H9 (cell line): ENCODE results near the gene TMEM69. TPM values are rescaled to one million over a fixed set of nuclear protein-coding genes. Genes with fewer than 3 reads are reported as not detected.

Source experiments
- DNase-seq: peaks from one replicate; pipeline ENCODE4 v3.0.0-alpha.2; 2017
- H2AFZ ChIP-seq: one replicate; pipeline ENCODE4 v1.6.1; 2013; ENCODE audit warnings: mild to moderate bottlenecking, low read length, control low read depth, moderate library complexity
- H2AK5ac ChIP-seq: 2 replicates; pipeline ENCODE4 v1.6.1; 2013; ENCODE audit warnings: low read length, control low read depth, mixed read lengths; ENCODE audit not compliant: insufficient read length
- H2BK120ac ChIP-seq: one replicate; pipeline ENCODE4 v1.6.1; 2013; ENCODE audit warnings: low read depth, mild to moderate bottlenecking, low read length, control low read depth, inconsistent platforms; ENCODE audit not compliant: poor library complexity, severe bottlenecking
- H2BK12ac ChIP-seq: 2 replicates; pipeline ENCODE4 v1.6.1; 2013; ENCODE audit warnings: low read length, control low read depth, mixed read lengths, low read depth; ENCODE audit not compliant: insufficient read length
- H2BK15ac ChIP-seq: 2 replicates; pipeline ENCODE4 v1.6.1; 2013; ENCODE audit warnings: low read depth, low read length, control low read depth
- H2BK20ac ChIP-seq: one replicate; pipeline ENCODE4 v1.6.1; 2013; ENCODE audit warnings: low read depth, mild to moderate bottlenecking, low read length, control low read depth, inconsistent platforms; ENCODE audit not compliant: poor library complexity, severe bottlenecking
- H2BK5ac ChIP-seq: 2 replicates; pipeline ENCODE4 v1.6.1; 2013; ENCODE audit warnings: low read length, control low read depth, mixed read lengths; ENCODE audit not compliant: insufficient read length
- H3K14ac ChIP-seq: 2 replicates; pipeline ENCODE4 v1.6.1; 2013; ENCODE audit warnings: low read length, control low read depth; ENCODE audit not compliant: insufficient read depth
- H3K18ac ChIP-seq: 2 replicates; pipeline ENCODE4 v1.6.1; 2013; ENCODE audit warnings: low read depth, mild to moderate bottlenecking, mixed read lengths, low read length, control low read depth; ENCODE audit not compliant: insufficient read length
- H3K23ac ChIP-seq: 2 replicates; pipeline ENCODE4 v1.6.1; 2013; ENCODE audit warnings: low read length, control low read depth, mixed read lengths, low read depth; ENCODE audit not compliant: insufficient read length
- H3K23me2 ChIP-seq: 2 replicates; pipeline ENCODE4 v1.6.1; 2013; ENCODE audit warnings: low read depth, mild to moderate bottlenecking, mixed read lengths, low read length, control low read depth; ENCODE audit not compliant: insufficient read length, poor library complexity, severe bottlenecking
- H3K27ac ChIP-seq: 2 replicates; pipeline ENCODE4 v1.5.1; 2013; ENCODE audit warnings: low read length, control low read depth, mixed read lengths, low read depth; ENCODE audit not compliant: insufficient read length
- H3K27me3 ChIP-seq: 2 replicates; pipeline ENCODE4 v1.6.1; 2013; ENCODE audit warnings: low read length, control low read depth, inconsistent platforms; ENCODE audit not compliant: insufficient read depth
- H3K4ac ChIP-seq: 2 replicates; pipeline ENCODE4 v1.6.1; 2013; ENCODE audit warnings: low read depth, mild to moderate bottlenecking, control low read depth, inconsistent platforms, low read length, moderate library complexity
- H3K4me1 ChIP-seq: 2 replicates; pipeline ENCODE4 v1.6.1; 2013; ENCODE audit warnings: low read length, control low read depth, inconsistent platforms; ENCODE audit not compliant: insufficient read depth
- H3K4me2 ChIP-seq: 2 replicates; pipeline ENCODE4 v1.6.1; 2013; ENCODE audit warnings: low read length, control low read depth, mixed read lengths; ENCODE audit not compliant: insufficient read length, insufficient read depth
- H3K56ac ChIP-seq: 2 replicates; pipeline ENCODE4 v1.6.1; 2013; ENCODE audit warnings: low read depth, mild to moderate bottlenecking, mixed read lengths, low read length, control low read depth; ENCODE audit not compliant: insufficient read length
- H3K79me1 ChIP-seq: 2 replicates; pipeline ENCODE4 v1.6.1; 2013; ENCODE audit warnings: low read depth, mild to moderate bottlenecking, moderate library complexity, low read length, control low read depth, inconsistent platforms; ENCODE audit not compliant: insufficient read depth, poor library complexity, severe bottlenecking
- H3K79me2 ChIP-seq: 2 replicates; pipeline ENCODE4 v1.6.1; 2013; ENCODE audit warnings: low read length, control low read depth, inconsistent platforms; ENCODE audit not compliant: insufficient read depth
- H3K9ac ChIP-seq: 2 replicates; pipeline ENCODE4 v1.6.1; 2013; ENCODE audit warnings: low read length, control low read depth, mixed read lengths; ENCODE audit not compliant: insufficient read length; ENCODE audit errors: extremely low read depth
- H3K9me3 ChIP-seq: one replicate; pipeline ENCODE4 v1.6.1; 2013; ENCODE audit warnings: low read depth, low read length, inconsistent platforms; ENCODE audit not compliant: control insufficient read depth
- H3T11ph ChIP-seq: one replicate; pipeline ENCODE4 v1.6.1; 2013; ENCODE audit warnings: mild to moderate bottlenecking, low read length, control low read depth, inconsistent platforms
- H4K20me1 ChIP-seq: one replicate; pipeline ENCODE4 v1.6.1; 2013; ENCODE audit not compliant: control insufficient read depth, insufficient read length, insufficient read depth
- H4K5ac ChIP-seq: 2 replicates; pipeline ENCODE4 v1.6.1; 2013; ENCODE audit warnings: low read depth, mild to moderate bottlenecking, mixed read lengths, low read length, control low read depth; ENCODE audit not compliant: insufficient read length
- H4K8ac ChIP-seq: replicated peaks from 2 replicates; pipeline ENCODE4 v1.6.1; 2013; ENCODE audit warnings: low read length, control low read depth, mixed read lengths, low read depth; ENCODE audit not compliant: insufficient read length
- H4K91ac ChIP-seq: 2 replicates; pipeline ENCODE4 v1.6.1; 2013; ENCODE audit warnings: low read depth, mild to moderate bottlenecking, moderate library complexity, mixed read lengths, low read length, control low read depth; ENCODE audit not compliant: insufficient read length
- H3K27ac Mint-ChIP-seq, 3 experiments: 2 replicates in 2 of 3; 3 replicates in 1 of 3; pipeline ENCODE4 v1.8.0; 2020 to 2021; ENCODE audit warnings: mixed read lengths in 3 of 3, mild to moderate bottlenecking in 1 of 3, moderate library complexity in 1 of 3
- H3K27me3 Mint-ChIP-seq: 2 replicates; pipeline ENCODE4 v1.8.0; 2021; ENCODE audit warnings: low read depth, mild to moderate bottlenecking, moderate library complexity, mixed read lengths
- H3K36me3 Mint-ChIP-seq, 3 experiments: 2 replicates in 2 of 3; 3 replicates in 1 of 3; pipeline ENCODE4 v1.8.0; 2020 to 2021; ENCODE audit warnings: low read depth in 3 of 3, mixed read lengths in 3 of 3; ENCODE audit not compliant: insufficient read depth in 1 of 3
- H3K4me1 Mint-ChIP-seq, 2 experiments: 2 replicates each; pipeline ENCODE4 v1.8.0; 2020; ENCODE audit warnings: mixed read lengths in 2 of 2
- H3K4me3 Mint-ChIP-seq, 2 experiments: 2 replicates in 1 of 2; 3 replicates in 1 of 2; pipeline ENCODE4 v1.8.0; 2020 to 2021; ENCODE audit warnings: mild to moderate bottlenecking in 2 of 2, mixed read lengths in 2 of 2, moderate library complexity in 1 of 2
- H3K9me3 Mint-ChIP-seq, 2 experiments: 2 replicates in 1 of 2; 3 replicates in 1 of 2; pipeline ENCODE4 v1.8.0; 2020; ENCODE audit warnings: mild to moderate bottlenecking in 2 of 2, mixed read lengths in 2 of 2, moderate library complexity in 1 of 2
- WGBS: extraction: QIAGEN DNeasy Blood & Tissue Kit; methylation state at CpG from one replicate; pipeline ENCODE4 v1.1.7; 2013; ENCODE audit warnings: missing lambda C conversion rate, low lambda C conversion rate, mixed read lengths; ENCODE audit not compliant: insufficient read length; ENCODE audit errors: extremely low coverage; 5-methylcytosine and 5-hydroxymethylcytosine counted together
- total RNA-seq: library from RNA; stranded (reverse); gene quantifications from 2 replicates; pipeline ENCODE4 v1.2.1, GENCODE V29; 2021
- TF ChIP-seq, protein P1 (sequence below): fragments of 200-600 bp; sonication (generic); conservative IDR thresholded peaks from 3 replicates; pipeline ENCODE4 v1.8.0; 2021; ENCODE audit warnings: antibody characterized with exemption, mild to moderate bottlenecking

Gene TMEM69
- total RNA-seq, 1 experiment from 2014 or later, result 30.7 TPM

GRCh38 chr1:45673956-45674355 is 14.0 kb upstream of the TMEM69 start:
- Histone ChIP-seq H3K23ac (no peak overlapping the region), H3K14ac (no peak overlapping the region), H2BK120ac (no peak overlapping the region), H3K9ac (no peak overlapping the region), H3K4me2 (no peak overlapping the region), H2AK5ac (no peak overlapping the region), H3K56ac (no peak overlapping the region), H2BK5ac (no peak overlapping the region), H2BK20ac (no peak overlapping the region), H2BK12ac (no peak overlapping the region), H3K27ac (no peak overlapping the region), H3K4ac (no peak overlapping the region), H4K8ac (no peak overlapping the region), H4K20me1 (no peaks in the 10 kb centered on the region), H4K91ac (no peak overlapping the region), H3K23me2 (no peaks in the 10 kb centered on the region), H2BK15ac (no peak overlapping the region), H3K9me3 (no peaks in the 10 kb centered on the region), H4K5ac (no peak overlapping the region), H3T11ph (no peak overlapping the region), H2AFZ (no peak overlapping the region), H3K18ac (no peak overlapping the region), H3K4me1 (no peaks in the 10 kb centered on the region), H3K79me2 (peaks cover 70% of the 10 kb centered on the region), H3K27me3 (no peaks in the 10 kb centered on the region), H3K79me1 (peaks cover 3% of the 10 kb centered on the region)
- Mint-ChIP-seq H3K27ac (no peak overlapping the region), H3K9me3 (no peaks in the 10 kb centered on the region), H3K4me1 (peaks cover 34% of the 10 kb centered on the region in 2 experiments), H3K36me3 (peaks cover 4 to 10% (median 8%) of the 10 kb centered on the region in 3 experiments), H3K4me3 (no peak overlapping the region), H3K27me3 (no peaks in the 10 kb centered on the region)
- TF ChIP-seq, protein P1, sequence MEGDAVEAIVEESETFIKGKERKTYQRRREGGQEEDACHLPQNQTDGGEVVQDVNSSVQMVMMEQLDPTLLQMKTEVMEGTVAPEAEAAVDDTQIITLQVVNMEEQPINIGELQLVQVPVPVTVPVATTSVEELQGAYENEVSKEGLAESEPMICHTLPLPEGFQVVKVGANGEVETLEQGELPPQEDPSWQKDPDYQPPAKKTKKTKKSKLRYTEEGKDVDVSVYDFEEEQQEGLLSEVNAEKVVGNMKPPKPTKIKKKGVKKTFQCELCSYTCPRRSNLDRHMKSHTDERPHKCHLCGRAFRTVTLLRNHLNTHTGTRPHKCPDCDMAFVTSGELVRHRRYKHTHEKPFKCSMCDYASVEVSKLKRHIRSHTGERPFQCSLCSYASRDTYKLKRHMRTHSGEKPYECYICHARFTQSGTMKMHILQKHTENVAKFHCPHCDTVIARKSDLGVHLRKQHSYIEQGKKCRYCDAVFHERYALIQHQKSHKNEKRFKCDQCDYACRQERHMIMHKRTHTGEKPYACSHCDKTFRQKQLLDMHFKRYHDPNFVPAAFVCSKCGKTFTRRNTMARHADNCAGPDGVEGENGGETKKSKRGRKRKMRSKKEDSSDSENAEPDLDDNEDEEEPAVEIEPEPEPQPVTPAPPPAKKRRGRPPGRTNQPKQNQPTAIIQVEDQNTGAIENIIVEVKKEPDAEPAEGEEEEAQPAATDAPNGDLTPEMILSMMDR, result no peak
- WGBS, result no CpG with 5 or more reads among the region's 4 CpGs
- no peak for DNase-seq
